Body of pancreas (tissue), 4 donors: ENCODE results near the gene CYTH1. TPM values are rescaled to one million over a fixed set of nuclear protein-coding genes. Genes with fewer than 3 reads are reported as not detected.

Experiments used
- ATAC-seq: fragments of 150-250 bp; one replicate; pipeline ENCODE4 v1.9.1; 2016
- DNase-seq, 4 donors: peaks; one replicate each; pipeline ENCODE4 v3.0.0-alpha.2; 2019
- H3K27ac ChIP-seq, 4 donors: fragments of 200-600 bp; sonication (generic); 1 replicate in 3 of 4; 2 replicates in 1 of 4; pipeline versions ENCODE4 v1.5.1 to v1.6.1; 2016 to 2019; ENCODE audit warnings: mild to moderate bottlenecking in 1 of 4, mixed read lengths in 1 of 4, moderate library complexity in 1 of 4
- H3K27me3 ChIP-seq, 2 donors: fragments of 200-600 bp; sonication (generic); one replicate each; pipeline ENCODE4 v1.6.0; 2016; ENCODE audit warnings: mild to moderate bottlenecking in 1 of 2
- H3K36me3 ChIP-seq, 2 donors: fragments of 200-600 bp; sonication (generic); replicated peaks in 1 of 2; 2 replicates each; pipeline ENCODE4 v1.5.1; 2016; ENCODE audit warnings: low read depth in 2 of 2; ENCODE audit not compliant: insufficient read depth in 1 of 2
- H3K4me1 ChIP-seq: fragments of 200-600 bp; sonication (generic); one replicate; pipeline ENCODE4 v1.6.0; 2016
- H3K4me3 ChIP-seq, 2 donors: fragments of 200-600 bp; sonication (generic); 1 replicate in 1 of 2; 2 replicates in 1 of 2; pipeline ENCODE4 v1.5.1; 2016 to 2019
- H3K9me3 ChIP-seq, 3 donors: fragments of 200-600 bp; sonication (generic); 1 replicate in 2 of 3; 2 replicates in 1 of 3; pipeline ENCODE4 v1.5.1; 2016
- CTCF ChIP-seq, 7 experiments: fragments of 450-650 bp in 4 of 7; fragments of 200-600 bp in 3 of 7; sonication (generic) in 3 of 7; IDR thresholded peaks; one replicate each; pipeline ENCODE4 v1.5.1; 2016 to 2019; ENCODE audit warnings: antibody characterized with exemption in 7 of 7
- POLR2A ChIP-seq, 3 donors: fragments of 450-650 bp; IDR thresholded peaks; one replicate each; pipeline ENCODE4 v1.6.1; 2016; ENCODE audit warnings: antibody characterized with exemption in 3 of 3, mild to moderate bottlenecking in 2 of 3
- WGBS, 2 donors: methylation state at CpG; one replicate each; pipeline ENCODE4 v1.1.5; 2017; 5-methylcytosine and 5-hydroxymethylcytosine counted together
- intact Hi-C: fragments of 100-400 bp; cut with DNase I; formaldehyde crosslinking; loops from one replicate; pipeline ENCODE4 v1.15.1; 2023
- total RNA-seq, 2 donors: library from RNA; depleted of rRNA; stranded (reverse); fragments of >200 nt; gene quantifications; one replicate each; pipeline ENCODE4 v1.1.0, GENCODE V29; 2016

CYTH1 gene
- total RNA-seq, 2 donors from 2014 or later = 32.2 to 60.6 TPM

- intact Hi-C loops = loop anchor here (5.0 kb wide), 1 partner anchor 46 kb away; no protein-coding TSS in a partner anchor
- no peak for TF ChIP-seq POLR2A (IDR thresholded peaks at IDR 0.05)
- no peak for TF ChIP-seq CTCF (IDR thresholded peaks at IDR 0.05)
- ATAC-seq (no peak), DNase-seq (no peak)
- no peaks in the 10 kb centered on the region for H3K36me3 ChIP-seq
- no peaks in the 10 kb centered on the region for H3K27me3 ChIP-seq
- no peak overlapping the region for H3K4me3 ChIP-seq
- H3K9me3 ChIP-seq = no peaks in the 10 kb centered on the region
- H3K27ac ChIP-seq = peak overlapping the region; percentile 50 to 88 (median 78)
- peaks cover 37% of the 10 kb centered on the region for H3K4me1 ChIP-seq
- 89 to 97% methylated on average over 7 of the region's 7 CpGs for WGBS, 2 donors
Measured at GRCh38 chr17:78788451-78788850, 6.4 kb upstream of the CYTH1 start.

- WGBS, 2 donors = 75 to 77% methylated on average over 7 of the region's 7 CpGs
- Histone ChIP-seq H3K27ac (no peak overlapping the region), H3K27me3 (no peaks in the 10 kb centered on the region), H3K4me3 (no peak overlapping the region), H3K4me1 (peaks cover 45% of the 10 kb centered on the region), H3K36me3 (no peaks in the 10 kb centered on the region), H3K9me3 (no peaks in the 10 kb centered on the region)
- intact Hi-C loops = loop anchor here (5.0 kb wide), 1 partner anchor 45 kb away; no protein-coding TSS in a partner anchor
- DNase-seq (no peak), ATAC-seq (no peak)
- TF ChIP-seq CTCF (IDR thresholded peaks at IDR 0.05) (no peak), POLR2A (IDR thresholded peaks at IDR 0.05) (no peak)
Measured at GRCh38 chr17:78787444-78787843, 5.4 kb upstream of the CYTH1 start.

GRCh38 chr17:78785663-78786057, 3.6 kb upstream of the CYTH1 start:
- no peak for TF ChIP-seq POLR2A (IDR thresholded peaks at IDR 0.05)
- no peak for TF ChIP-seq CTCF (IDR thresholded peaks at IDR 0.05)
- no peak for ATAC-seq
- no peak overlapping the region for H3K27ac ChIP-seq
- no peaks in the 10 kb centered on the region for H3K36me3 ChIP-seq
- H3K4me3 ChIP-seq = no peak overlapping the region
- 88 to 94% methylated on average over 1 of the region's 1 CpG for WGBS, 2 donors
- H3K27me3 ChIP-seq = no peaks in the 10 kb centered on the region
- DNase-seq = no peak
- intact Hi-C loops = loop anchor here (5.0 kb wide), 1 partner anchor 43 kb away; no protein-coding TSS in a partner anchor
- H3K9me3 ChIP-seq = no peaks in the 10 kb centered on the region
- peaks cover 39% of the 10 kb centered on the region for H3K4me1 ChIP-seq

GRCh38 chr17:78785011-78785662, 3.1 kb upstream of the CYTH1 start:
- intact Hi-C loops = loop anchor here (5.0 kb wide), 1 partner anchor 43 kb away; no protein-coding TSS in a partner anchor
- Histone ChIP-seq H3K4me3 (no peak overlapping the region), H3K27me3 (no peaks in the 10 kb centered on the region), H3K4me1 (peaks cover 39% of the 10 kb centered on the region), H3K36me3 (no peaks in the 10 kb centered on the region), H3K9me3 (no peaks in the 10 kb centered on the region), H3K27ac (no peak overlapping the region)
- WGBS, 2 donors = 82 to 86% methylated on average over 12 of the region's 12 CpGs
- ATAC-seq (no peak), DNase-seq (no peak)
- TF ChIP-seq CTCF (IDR thresholded peaks at IDR 0.05) (no peak), POLR2A (IDR thresholded peaks at IDR 0.05) (no peak)

- ATAC-seq = no peak
- H3K27me3 ChIP-seq = no peaks in the 10 kb centered on the region
- no peaks in the 10 kb centered on the region for H3K9me3 ChIP-seq
- 90 to 95% methylated on average over 6 of the region's 6 CpGs for WGBS, 2 donors
- no peak overlapping the region for H3K4me3 ChIP-seq
- intact Hi-C loops = no loop called here
- H3K36me3 ChIP-seq = no peaks in the 10 kb centered on the region
- TF ChIP-seq POLR2A (IDR thresholded peaks at IDR 0.05) = no peak
- no peak for TF ChIP-seq CTCF (IDR thresholded peaks at IDR 0.05)
- peaks cover 39% of the 10 kb centered on the region for H3K4me1 ChIP-seq
- H3K27ac ChIP-seq = peak overlapping the region; percentile 28 to 99 (median 96)
- DNase-seq = no peak
Measured at GRCh38 chr17:78784352-78784751, 2.3 kb upstream of the CYTH1 start.
